HG03457 (cell line): Measurements from ENCODE around the gene TMEM132C.

Experiments used
- ATAC-seq: cut with Tn5 transposase; IDR thresholded peaks from one replicate; pipeline ENCODE4 v1.9.1; 2021; ENCODE audit warnings: moderate number of reproducible peaks; ENCODE audit not compliant: unreplicated experiment

The TMEM132C gene

DNA sequence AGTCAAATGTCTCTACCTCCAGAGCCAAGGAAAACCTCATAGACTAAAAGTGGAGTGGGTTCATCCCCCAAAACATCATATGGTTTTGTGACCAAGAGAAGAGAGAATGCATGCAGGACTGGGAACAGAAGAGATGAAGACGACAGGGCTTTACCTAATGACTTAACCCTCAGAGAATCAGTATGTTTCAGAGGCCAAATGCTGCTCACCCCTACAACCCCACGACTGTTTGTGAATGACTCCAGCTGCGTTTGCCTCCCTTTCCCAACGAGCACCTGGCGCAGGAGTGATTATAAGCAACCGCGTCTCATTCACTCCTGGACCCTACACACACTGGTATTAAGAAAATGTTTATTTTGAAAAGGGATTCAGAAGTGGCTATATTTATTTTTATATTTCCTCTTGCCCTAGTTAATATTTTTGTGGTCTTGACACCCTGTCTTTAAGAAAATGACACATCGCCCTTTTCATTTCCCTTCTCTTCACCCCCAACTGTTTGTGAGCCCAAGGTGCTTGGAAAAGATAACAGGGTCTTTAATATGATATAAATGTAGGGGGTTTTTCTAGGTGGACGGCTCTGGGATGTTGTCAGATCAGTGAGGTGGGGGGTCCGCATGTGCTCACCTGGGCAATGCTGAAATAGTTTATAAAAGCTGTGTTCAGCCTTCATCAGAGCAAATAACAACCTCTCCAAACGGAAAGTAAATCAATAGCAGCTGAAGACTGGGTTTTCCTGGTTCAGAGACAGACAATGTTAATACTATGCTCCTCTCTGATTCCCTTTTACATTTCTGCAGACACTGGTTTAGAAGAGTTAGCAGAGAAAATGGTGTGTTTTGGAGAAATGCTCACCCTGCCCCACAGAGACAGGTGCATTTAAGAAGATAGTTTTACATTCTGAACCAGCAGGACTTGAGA lies 479.1 kb downstream of the TMEM132C start:
- no peak for ATAC-seq

DNA sequence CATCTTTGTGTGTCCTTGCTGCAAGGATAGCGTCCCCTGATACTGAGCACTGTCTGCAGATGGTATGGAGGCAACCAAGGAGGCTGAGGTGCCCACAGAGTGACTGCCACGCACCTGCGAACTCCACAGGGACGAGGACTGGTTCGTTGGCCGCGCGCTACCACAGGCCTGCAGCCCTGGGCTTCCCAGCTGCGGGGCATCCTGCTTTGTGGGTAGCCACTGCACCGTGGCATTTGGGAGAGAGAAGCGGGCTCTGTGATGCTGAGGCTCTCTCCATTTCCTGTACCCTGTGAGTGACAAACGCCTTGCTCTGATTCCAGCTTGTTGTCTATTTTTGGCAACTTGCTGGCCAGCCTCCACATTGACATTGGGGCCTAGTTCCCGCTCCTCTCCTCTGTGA lies 480.5 kb downstream of the TMEM132C start:
- ATAC-seq = no peak

DNA sequence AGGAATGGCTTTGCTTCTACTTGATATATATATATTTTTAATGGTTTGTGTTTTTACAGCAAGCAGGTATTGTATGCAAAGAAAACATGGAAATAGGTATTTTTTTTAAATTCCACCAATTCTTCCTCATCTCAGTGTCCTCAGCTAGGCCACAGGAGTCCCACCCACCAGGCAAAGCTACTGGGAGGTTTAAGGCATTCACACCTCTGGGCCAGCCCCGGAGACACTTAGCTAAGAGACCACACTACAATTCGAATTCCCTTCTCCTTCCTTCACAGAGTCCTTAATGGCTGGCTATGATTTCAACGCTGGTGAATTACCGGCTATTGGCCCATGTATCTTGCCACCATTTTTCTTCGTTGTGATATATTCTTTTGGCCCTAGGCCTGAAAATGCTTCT lies 485.4 kb downstream of the TMEM132C start:
- ATAC-seq = no peak

DNA sequence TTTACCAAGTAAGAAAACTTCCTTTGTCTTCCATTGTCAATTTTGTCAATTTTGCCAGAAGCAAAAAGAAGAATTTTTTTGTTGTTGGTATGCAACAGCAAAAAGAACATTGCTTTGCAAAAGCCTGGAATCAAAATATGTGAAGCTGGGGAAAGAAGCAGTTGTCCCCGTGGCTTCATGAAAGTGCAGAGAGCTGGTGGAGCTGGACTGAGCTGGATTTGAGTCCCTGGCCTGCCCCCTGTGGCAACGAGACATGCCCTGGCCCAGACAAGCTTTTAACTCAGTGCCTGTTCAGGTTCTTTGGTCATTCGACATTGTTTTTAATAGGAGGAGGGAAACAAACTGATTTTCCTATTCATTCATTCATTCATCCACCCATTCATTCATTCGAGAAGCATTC lies 486.5 kb downstream of the TMEM132C start:
- no peak for ATAC-seq

DNA sequence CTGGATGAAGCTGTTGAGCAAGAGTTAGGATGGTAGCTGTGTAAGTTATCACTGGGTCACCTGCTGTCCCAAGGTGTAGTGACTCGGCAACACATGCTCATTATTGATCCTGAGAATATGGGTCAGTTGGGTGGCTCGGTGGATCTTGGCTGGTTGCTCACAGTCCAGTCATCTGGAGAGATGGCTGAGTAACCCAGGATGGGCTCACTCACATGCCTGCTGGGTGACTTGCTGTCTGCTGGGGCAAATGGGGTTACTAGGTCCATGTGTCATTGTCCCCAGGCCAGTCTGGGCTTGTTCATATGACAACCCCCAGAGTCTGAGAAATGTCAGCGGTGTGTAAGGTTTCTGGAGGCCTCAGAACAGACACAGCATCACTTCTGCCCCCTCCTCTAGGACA lies 487.3 kb downstream of the TMEM132C start:
- ATAC-seq = no peak

DNA sequence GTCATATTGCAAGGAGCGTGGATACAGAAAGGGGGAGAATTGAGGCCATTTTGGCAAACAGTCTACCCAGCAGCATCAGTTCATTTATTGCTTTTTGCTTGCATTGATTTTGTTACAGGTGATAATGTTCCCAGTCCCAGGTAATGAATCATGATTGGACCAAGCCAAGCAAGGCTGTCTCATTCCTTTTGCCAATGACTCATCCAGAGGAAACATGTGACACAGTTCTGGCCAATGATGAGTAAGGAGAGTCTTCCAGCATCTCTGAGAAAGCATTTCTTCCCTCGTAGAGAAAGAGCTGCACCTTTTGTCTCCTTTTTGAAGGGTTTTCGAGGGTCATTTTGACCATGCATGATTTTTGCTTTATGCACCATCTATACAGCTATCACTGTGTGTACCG lies 488.6 kb downstream of the TMEM132C start:
- ATAC-seq = no peak
